A549 (cell line): ENCODE measurements around the gene CYB561D2. TPM values are rescaled to one million over a fixed set of nuclear protein-coding genes. Genes with fewer than 3 reads are reported as not detected.

Experiments
- ATAC-seq, 2 experiments: fragments of 200-7000 bp in 1 of 2; fragments of >200 bp in 1 of 2; cut with Nextera tagmentation in 1 of 2; cut with Tn5 transposase in 1 of 2; 3 replicates each; pipeline versions ENCODE4 v1.8.0 to v1.9.1; 2018 to 2020; ENCODE audit warnings: mild to moderate bottlenecking in 1 of 2, moderate library complexity in 1 of 2
- CTCF ChIA-PET: fragments of 300-600 bp; sonication (Branson Sonifier 250); formaldehyde crosslinking; extraction: SDS; loops from one replicate; lab custom pipeline; 2021; ENCODE audit warnings: antibody characterized with exemption, inconsistent platforms; lab: Yijun Ruan, JAX
- POLR2A ChIA-PET: fragments of 350-600 bp; formaldehyde crosslinking; extraction: SDS; loops from one replicate; lab custom pipeline; 2021; ENCODE audit warnings: antibody characterized with exemption, inconsistent platforms; lab: Yijun Ruan, JAX
- DNase-seq, 2 experiments: peaks; one replicate each; pipeline versions ENCODE4 v3.0.0 to v3.0.0-alpha.2; 2011 to 2016; ENCODE audit warnings: low read depth in 1 of 2, low spot score in 1 of 2
- FAIRE-seq: peaks from 2 replicates; lab custom pipeline; 2011; peaks lifted over from hg19 to GRCh38; lab: Jason Lieb, UNC
- H3K27ac ChIP-seq, 2 experiments: fragments of >200 bp; sonication (Bioruptor Twin); formaldehyde crosslinking; 3 replicates each; pipeline ENCODE4 v1.5.1; 2016 to 2017
- H3K4me1 ChIP-seq: fragments of >200 bp; sonication (Bioruptor Twin); formaldehyde crosslinking; 3 replicates; pipeline ENCODE4 v1.6.1; 2016
- H3K4me2 ChIP-seq: fragments of >200 bp; sonication (Bioruptor Twin); formaldehyde crosslinking; 3 replicates; pipeline ENCODE4 v1.6.1; 2016
- H3K4me3 ChIP-seq: fragments of >200 bp; sonication (Bioruptor Twin); formaldehyde crosslinking; 3 replicates; pipeline ENCODE4 v1.5.1; 2016
- H3K9me3 ChIP-seq: fragments of >200 bp; sonication (Bioruptor Twin); formaldehyde crosslinking; 3 replicates; pipeline ENCODE4 v1.6.1; 2016
- BHLHE40 ChIP-seq: IDR thresholded peaks from 2 replicates; pipeline ENCODE4 v1.6.1; 2012; ENCODE audit warnings: low read depth, low read length, inconsistent platforms
- CTCF ChIP-seq: fragments of >200 bp; sonication (Bioruptor Twin); formaldehyde crosslinking; IDR thresholded peaks from 3 replicates; pipeline ENCODE4 v1.5.1; 2016
- EHF ChIP-seq: fragments of 250-450 bp; sonication (Bioruptor Pico); IDR thresholded peaks from 2 replicates; pipeline ENCODE4 v1.5.0; 2020; ENCODE audit warnings: mild to moderate bottlenecking
- GATA3 ChIP-seq: IDR thresholded peaks from 2 replicates; pipeline ENCODE4 v1.6.1; 2012; ENCODE audit warnings: borderline replicate concordance
- HDAC2 ChIP-seq: fragments of 200-600 bp; sonication (generic); IDR thresholded peaks from 2 replicates; pipeline ENCODE4 v1.6.1; 2016
- HES2 ChIP-seq: fragments of >200 bp; sonication (Bioruptor Twin); formaldehyde crosslinking; IDR thresholded peaks from 2 replicates; pipeline ENCODE4 v1.6.1; 2016
- JUNB ChIP-seq: fragments of >200 bp; sonication (Bioruptor Twin); formaldehyde crosslinking; IDR thresholded peaks from 2 replicates; pipeline ENCODE4 v1.6.1; 2016
- KDM1A ChIP-seq: fragments of 200-600 bp; sonication (generic); IDR thresholded peaks from 2 replicates; pipeline ENCODE4 v1.6.1; 2016; ENCODE audit warnings: low read depth, mild to moderate bottlenecking
- RARB ChIP-seq: fragments of 250-450 bp; sonication (Bioruptor Pico); IDR thresholded peaks from 2 replicates; pipeline ENCODE4 v1.8.0; 2021; ENCODE audit warnings: mild to moderate bottlenecking, moderate library complexity
- REST ChIP-seq: fragments of 200-600 bp; sonication (generic); IDR thresholded peaks from 2 replicates; pipeline ENCODE4 v1.6.1; 2016; ENCODE audit warnings: antibody characterized with exemption, mild to moderate bottlenecking, moderate library complexity
- RFX5 ChIP-seq: fragments of 450-650 bp; IDR thresholded peaks from 2 replicates; pipeline ENCODE4 v1.7.1; 2014; ENCODE audit warnings: antibody characterized with exemption, mild to moderate bottlenecking, moderate library complexity
- SREBF2 ChIP-seq: fragments of 450-650 bp; IDR thresholded peaks from 2 replicates; pipeline ENCODE4 v1.6.1; 2014; ENCODE audit warnings: mild to moderate bottlenecking, moderate library complexity
- USF2 ChIP-seq: fragments of 450-650 bp; IDR thresholded peaks from 2 replicates; pipeline ENCODE4 v1.6.1; 2014; ENCODE audit warnings: antibody characterized with exemption
- WGBS: methylation state at CpG from one replicate; pipeline ENCODE4 v1.1.6; 2017; ENCODE audit errors: missing lambda C conversion rate; 5-methylcytosine and 5-hydroxymethylcytosine counted together
- polyA plus RNA-seq, 4 experiments: library from polyadenylated mRNA; depleted of rRNA in 3 of 4; stranded (reverse); fragments of >200 nt; fragmentation: RNase III in 1 of 4; extraction: RNeasy Plus Mini Kit Qiagen cat#74134 plus additional on column Dnase treatment in 1 of 4; gene quantifications; 2 replicates in 3 of 4; 3 replicates in 1 of 4; pipeline ENCODE4 v1.2.3, GENCODE V29; 2011 to 2017

Gene CYB561D2
- polyA plus RNA-seq, 2 of the 4 experiments (the other 2 are of a cell fraction): 14.4 to 17.7 TPM

- ATAC-seq: no peak
- TF ChIP-seq USF2 (no peak), BHLHE40 (no peak), HES2 (no peak), RARB (CRISPR knock-in tag) (no peak), REST (no peak), EHF (no peak), KDM1A (no peak), JUNB (no peak), CTCF (no peak)
- TF ChIP-seq, all 56 proteins: peak for 0
- H3K4me3 ChIP-seq: no peak overlapping the region
- H3K4me2 ChIP-seq: peak overlapping the region; percentile 97; the same call in 2 of the 3 replicates
- ChIA-PET POLR2A (no interaction called here), CTCF (interaction anchor here (0.6 to 6.2 kb wide), 3 partner anchors 11 to 38 kb away, joined by 3 to 56 read pairs (median 4); partner anchors contain the start of gene HYAL2)
- H3K4me1 ChIP-seq: peaks cover 29% of the 10 kb centered on the region
- WGBS: 88% methylated on average over 11 of the region's 12 CpGs
- FAIRE-seq (no peak), DNase-seq (no peak)
- H3K27ac ChIP-seq: no peak overlapping the region
- no peaks in the 10 kb centered on the region for H3K9me3 ChIP-seq
Measured at GRCh38 chr3:50333744-50334328, 16.8 kb upstream of the CYB561D2 start.

- H3K4me1 ChIP-seq: peaks cover 29% of the 10 kb centered on the region
- ChIA-PET CTCF (interaction anchor here (0.6 to 6.2 kb wide), 3 partner anchors 12 to 37 kb away, joined by 3 to 56 read pairs (median 4); partner anchors contain the start of gene HYAL2), POLR2A (no interaction called here)
- WGBS: 75% methylated on average over 5 of the region's 5 CpGs
- H3K4me2 ChIP-seq: peak overlapping the region; percentile 97
- no peak for FAIRE-seq
- ATAC-seq: no peak
- TF ChIP-seq SREBF2: no peak
- no peak for TF ChIP-seq GATA3
- TF ChIP-seq HDAC2: no peak
- TF ChIP-seq RARB (CRISPR knock-in tag): no peak
- no peak for TF ChIP-seq RFX5
- H3K27ac ChIP-seq: no peak overlapping the region
- H3K9me3 ChIP-seq: no peaks in the 10 kb centered on the region
- H3K4me3 ChIP-seq: no peak overlapping the region
- no peak for DNase-seq
Measured at GRCh38 chr3:50334339-50335075, 16.2 kb upstream of the CYB561D2 start.
